MCF 10A (cell line): ENCODE results near the gene G3BP1. TPM values are rescaled to one million over a fixed set of nuclear protein-coding genes. Genes with fewer than 3 reads are reported as not detected.

ENCODE experiments used
- BruUV-seq: library from RNA; stranded (reverse); fragments of 400-500 nt; replicated peaks from 2 replicates; lab custom pipeline; 2021; lab: Mats Ljungman, UMichigan
- CTCF ChIA-PET: fragments of 300-600 bp; sonication (Branson Sonifier 250); formaldehyde crosslinking; extraction: SDS; loops from one replicate; lab custom pipeline; 2021; ENCODE audit warnings: antibody characterized with exemption, inconsistent platforms; lab: Yijun Ruan, JAX
- POLR2A ChIA-PET: fragments of 300-600, 350-650 bp; sonication (Branson Sonifier 250); formaldehyde crosslinking; extraction: SDS; loops from one replicate; lab custom pipeline; 2020; ENCODE audit warnings: antibody characterized with exemption, inconsistent platforms; lab: Yijun Ruan, JAX
- DNase-seq: peaks from one replicate; pipeline ENCODE4 v3.0.0-alpha.2; 2018; ENCODE audit not compliant: unreplicated experiment
- H3K27ac Mint-ChIP-seq: one replicate; pipeline ENCODE4 v1.8.0; 2022; ENCODE audit warnings: mild to moderate bottlenecking, low read depth, mixed read lengths; ENCODE audit not compliant: unreplicated experiment
- H3K27me3 Mint-ChIP-seq: one replicate; pipeline ENCODE4 v1.8.0; 2022; ENCODE audit warnings: mixed read lengths; ENCODE audit not compliant: insufficient read depth, unreplicated experiment
- H3K36me3 Mint-ChIP-seq: one replicate; pipeline ENCODE4 v1.8.0; 2022; ENCODE audit warnings: mild to moderate bottlenecking, moderate library complexity, mixed read lengths; ENCODE audit not compliant: insufficient read depth, unreplicated experiment
- H3K4me1 Mint-ChIP-seq: one replicate; pipeline ENCODE4 v1.8.0; 2022; ENCODE audit warnings: mixed read lengths; ENCODE audit not compliant: insufficient read depth, unreplicated experiment
- H3K4me3 Mint-ChIP-seq: one replicate; pipeline ENCODE4 v1.8.0; 2022; ENCODE audit warnings: mild to moderate bottlenecking, moderate library complexity, mixed read lengths; ENCODE audit not compliant: unreplicated experiment
- H3K9me3 Mint-ChIP-seq: one replicate; pipeline ENCODE4 v1.8.0; 2022; ENCODE audit warnings: mixed read lengths; ENCODE audit not compliant: unreplicated experiment
- CTCF ChIP-seq: fragments of 200-600 bp; IDR thresholded peaks from one replicate; pipeline ENCODE4 v1.8.0; 2022; ENCODE audit warnings: antibody characterized with exemption, mild to moderate bottlenecking; ENCODE audit not compliant: unreplicated experiment
- intact Hi-C: fragments of 100-400 bp; cut with micrococcal nuclease; formaldehyde crosslinking; loops from 2 replicates; pipeline ENCODE4 v1.14.1; 2022
- total RNA-seq: library from RNA; stranded (reverse); gene quantifications from 2 replicates; pipeline ENCODE4 v1.2.3, GENCODE V29; 2022

Gene G3BP1
- total RNA-seq, 1 experiment from 2014 or later, result 279 TPM

DNA sequence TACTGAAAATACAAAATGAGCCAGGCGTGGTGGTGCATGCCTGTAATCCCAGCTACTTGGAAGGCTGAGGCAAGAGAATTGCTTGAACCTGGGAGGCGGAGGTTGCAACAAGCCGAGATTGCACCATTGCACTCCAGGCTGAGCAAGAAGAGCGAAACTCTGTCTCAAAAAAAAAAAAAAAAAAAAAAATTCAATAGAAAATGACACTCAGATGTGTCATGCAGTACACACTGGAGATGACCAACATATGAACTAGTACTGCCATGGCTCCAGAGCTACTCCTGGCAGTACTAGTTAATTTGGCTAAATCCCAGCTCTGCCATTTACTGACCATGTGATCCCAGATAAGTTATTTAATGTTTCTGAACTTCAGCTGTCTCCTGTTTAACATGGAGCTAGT, 20.7 kb upstream of the G3BP1 start:
- peaks cover 19% of the 10 kb centered on the region for H3K36me3 Mint-ChIP-seq
- ChIA-PET POLR2A (interaction anchor here (0.7 to 4.7 kb wide), 5 partner anchors 9 to 177 kb away, joined by 3 to 78 read pairs (median 5); partner anchors contain the start of gene G3BP1), CTCF (interaction anchor here (0.6 to 12.7 kb wide), 13 partner anchors 11 to 304 kb away, joined by 3 to 159 read pairs (median 5); partner anchors contain the start of gene SLC36A1)
- H3K27ac Mint-ChIP-seq, result peak overlapping the region; percentile 61
- no TSS peak for BruUV-seq
- no peak overlapping the region for H3K4me3 Mint-ChIP-seq
- no peaks in the 10 kb centered on the region for H3K9me3 Mint-ChIP-seq
- intact Hi-C loops, result no loop called here
- peak; percentile 78 for DNase-seq
- H3K27me3 Mint-ChIP-seq, result no peaks in the 10 kb centered on the region
- no peak for TF ChIP-seq CTCF
- peaks cover 8% of the 10 kb centered on the region for H3K4me1 Mint-ChIP-seq

DNA sequence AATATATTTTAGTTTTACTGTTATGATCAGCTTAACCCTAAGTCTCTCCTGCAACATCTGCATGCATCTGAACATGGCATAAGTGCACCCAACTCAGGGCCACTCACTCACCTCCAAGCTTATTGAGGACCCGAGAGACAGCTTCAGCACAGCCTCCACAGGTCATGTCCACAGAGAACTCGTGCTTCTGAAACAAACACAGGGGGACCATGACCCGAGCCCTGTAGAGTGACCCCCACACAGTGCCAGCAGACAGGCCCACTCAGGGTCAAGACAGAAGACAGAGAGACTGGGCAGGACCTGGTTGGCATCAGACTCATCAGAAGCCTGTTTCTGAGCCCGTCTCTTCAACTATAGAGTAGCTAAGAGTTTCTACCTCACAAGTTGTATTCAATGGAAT, 20.2 kb upstream of the G3BP1 start:
- CTCF ChIA-PET, result interaction anchor here (0.6 to 12.7 kb wide), 14 partner anchors 11 to 391 kb away, joined by 3 to 159 read pairs (median 5); partner anchors contain the start of gene SLC36A1
- no peak for DNase-seq
- TF ChIP-seq CTCF, result no peak
- peaks cover 12% of the 10 kb centered on the region for H3K4me1 Mint-ChIP-seq
- no peaks in the 10 kb centered on the region for H3K9me3 Mint-ChIP-seq
- intact Hi-C loops, result no loop called here
- POLR2A ChIA-PET, result interaction anchor here (0.7 to 4.7 kb wide), 5 partner anchors 10 to 178 kb away, joined by 3 to 78 read pairs (median 5); partner anchors contain the start of gene G3BP1
- peaks cover 19% of the 10 kb centered on the region for H3K36me3 Mint-ChIP-seq
- no TSS peak for BruUV-seq
- H3K27ac Mint-ChIP-seq, result peak overlapping the region; percentile 61
- no peaks in the 10 kb centered on the region for H3K27me3 Mint-ChIP-seq
- H3K4me3 Mint-ChIP-seq, result no peak overlapping the region

- no peak for DNase-seq
- H3K4me3 Mint-ChIP-seq, result no peak overlapping the region
- no peaks in the 10 kb centered on the region for H3K27me3 Mint-ChIP-seq
- TF ChIP-seq CTCF, result no peak
- H3K36me3 Mint-ChIP-seq, result peaks cover 21% of the 10 kb centered on the region
- H3K27ac Mint-ChIP-seq, result no peak overlapping the region
- no TSS peak for BruUV-seq
- peaks cover 36% of the 10 kb centered on the region for H3K4me1 Mint-ChIP-seq
- intact Hi-C loops, result no loop called here
- no peaks in the 10 kb centered on the region for H3K9me3 Mint-ChIP-seq
- ChIA-PET POLR2A (interaction anchor here (0.7 to 7.2 kb wide), 5 partner anchors 11 to 503 kb away, joined by 3 to 162 read pairs (median 3); partner anchors contain the start of genes G3BP1 and GM2A), CTCF (interaction anchor here (0.6 to 12.7 kb wide), 5 partner anchors 15 to 72 kb away, joined by 3 to 159 read pairs (median 3); no protein-coding TSS in a partner anchor)
Measured at GRCh38 chr5:151755383-151755782, 16.4 kb upstream of the G3BP1 start.

- no TSS peak for BruUV-seq
- CTCF ChIA-PET, result interaction anchor here (0.6 to 12.7 kb wide), 14 partner anchors 9 to 385 kb away, joined by 3 to 159 read pairs (median 4); partner anchors contain the start of genes G3BP1 and SLC36A1
- no peak for TF ChIP-seq CTCF
- Mint-ChIP-seq H3K27ac (peak overlapping the region; percentile 90), H3K9me3 (no peaks in the 10 kb centered on the region), H3K4me1 (peaks cover 29% of the 10 kb centered on the region), H3K27me3 (no peaks in the 10 kb centered on the region), H3K4me3 (peak overlapping the region; percentile 85), H3K36me3 (peaks cover 9% of the 10 kb centered on the region)
- POLR2A ChIA-PET, result interaction anchor here (0.7 to 7.2 kb wide), 6 partner anchors 9 to 1920 kb away, joined by 3 to 162 read pairs (median 10); partner anchors contain the start of gene G3BP1
- no peak for DNase-seq
- intact Hi-C loops, result no loop called here
Measured at GRCh38 chr5:151757233-151758140, 14.3 kb upstream of the G3BP1 start.
